K562 (cell line): Measurements from ENCODE around the gene TSPAN14.

Experiments used
- DEAF1 ChIP-seq: fragments of 450-650 bp; formaldehyde crosslinking; IDR thresholded peaks from 2 replicates; pipeline ENCODE4 v1.4.0; 2020; ENCODE audit warnings: mild to moderate bottlenecking, moderate library complexity
- LEF1 ChIP-seq: fragments of 450-650 bp; IDR thresholded peaks from 2 replicates; pipeline ENCODE4 v1.6.1; 2016; ENCODE audit warnings: mild to moderate bottlenecking
- NFYB ChIP-seq: IDR thresholded peaks from 2 replicates; pipeline ENCODE4 v1.6.1; 2011; ENCODE audit warnings: mild to moderate bottlenecking, moderate library complexity; ENCODE audit not compliant: insufficient read length; ENCODE audit errors: extremely low read depth
- SRSF7 ChIP-seq: fragments of 200-400 bp; formaldehyde crosslinking; optimal IDR thresholded peaks from 2 replicates; pipeline ENCODE3; 2017; ENCODE audit warnings: mild to moderate bottlenecking, low read depth, low read length
- TRIM24 ChIP-seq, 2 experiments: fragments of 450-650 bp; IDR thresholded peaks; 2 replicates each; pipeline ENCODE4 v1.6.1; 2016
- TF ChIP-seq, protein P1 (sequence below), 3 experiments: IDR thresholded peaks in 2 of 3; conservative IDR thresholded peaks in 1 of 3; 2 replicates each; pipeline ENCODE4 v1.5.1; 2011 to 2012; ENCODE audit warnings: low read length in 3 of 3, mild to moderate bottlenecking in 3 of 3, control low read depth in 2 of 3, improper control_type of control experiment in 1 of 3, inconsistent platforms in 1 of 3, low read depth in 1 of 3, mixed read lengths in 1 of 3, moderate library complexity in 1 of 3; ENCODE audit not compliant: insufficient read depth in 2 of 3

DNA sequence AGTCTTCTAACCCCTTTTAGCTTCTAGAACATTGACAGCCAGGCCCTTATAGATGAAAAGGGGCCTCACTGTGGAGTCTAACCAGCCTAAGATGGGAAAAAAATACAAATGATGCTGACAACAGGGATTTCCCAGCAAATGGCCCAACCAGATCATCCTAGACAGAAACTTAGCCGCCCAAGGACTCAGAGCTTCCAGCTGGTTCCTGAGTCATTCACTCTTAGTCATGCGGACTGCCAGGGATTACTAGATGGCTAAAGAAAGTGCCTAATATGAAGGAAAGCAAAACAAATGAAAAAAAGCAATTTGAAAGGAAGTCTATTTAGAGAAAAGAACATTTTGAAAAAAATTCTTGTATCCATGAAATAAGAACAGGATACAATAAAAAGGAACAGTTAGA is 23.7 kb downstream of the TSPAN14 start:
- TF ChIP-seq NFYB (no peak), DEAF1 (no peak), TRIM24 (IDR thresholded peaks at IDR 0.05) (no peak), SRSF7 (no peak), LEF1 (no peak)
- TF ChIP-seq, protein P1, sequence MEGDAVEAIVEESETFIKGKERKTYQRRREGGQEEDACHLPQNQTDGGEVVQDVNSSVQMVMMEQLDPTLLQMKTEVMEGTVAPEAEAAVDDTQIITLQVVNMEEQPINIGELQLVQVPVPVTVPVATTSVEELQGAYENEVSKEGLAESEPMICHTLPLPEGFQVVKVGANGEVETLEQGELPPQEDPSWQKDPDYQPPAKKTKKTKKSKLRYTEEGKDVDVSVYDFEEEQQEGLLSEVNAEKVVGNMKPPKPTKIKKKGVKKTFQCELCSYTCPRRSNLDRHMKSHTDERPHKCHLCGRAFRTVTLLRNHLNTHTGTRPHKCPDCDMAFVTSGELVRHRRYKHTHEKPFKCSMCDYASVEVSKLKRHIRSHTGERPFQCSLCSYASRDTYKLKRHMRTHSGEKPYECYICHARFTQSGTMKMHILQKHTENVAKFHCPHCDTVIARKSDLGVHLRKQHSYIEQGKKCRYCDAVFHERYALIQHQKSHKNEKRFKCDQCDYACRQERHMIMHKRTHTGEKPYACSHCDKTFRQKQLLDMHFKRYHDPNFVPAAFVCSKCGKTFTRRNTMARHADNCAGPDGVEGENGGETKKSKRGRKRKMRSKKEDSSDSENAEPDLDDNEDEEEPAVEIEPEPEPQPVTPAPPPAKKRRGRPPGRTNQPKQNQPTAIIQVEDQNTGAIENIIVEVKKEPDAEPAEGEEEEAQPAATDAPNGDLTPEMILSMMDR (IDR thresholded peaks at IDR 0.05 in 2 of 3, conservative IDR thresholded peaks at IDR 0.05 in 1 of 3; ENCODE audit: insufficient read depth in 2 of 3, low read depth in 1 of 3, low read length in 3 of 3) = no peak
